Right hindlimb (tissue), 1 donor: Measurements from ENCODE around the gene MAP1LC3B.

ENCODE experiments used
- DNase-seq: peaks from one replicate; pipeline ENCODE4 v3.0.0-alpha.2; 2018

The MAP1LC3B gene

DNA sequence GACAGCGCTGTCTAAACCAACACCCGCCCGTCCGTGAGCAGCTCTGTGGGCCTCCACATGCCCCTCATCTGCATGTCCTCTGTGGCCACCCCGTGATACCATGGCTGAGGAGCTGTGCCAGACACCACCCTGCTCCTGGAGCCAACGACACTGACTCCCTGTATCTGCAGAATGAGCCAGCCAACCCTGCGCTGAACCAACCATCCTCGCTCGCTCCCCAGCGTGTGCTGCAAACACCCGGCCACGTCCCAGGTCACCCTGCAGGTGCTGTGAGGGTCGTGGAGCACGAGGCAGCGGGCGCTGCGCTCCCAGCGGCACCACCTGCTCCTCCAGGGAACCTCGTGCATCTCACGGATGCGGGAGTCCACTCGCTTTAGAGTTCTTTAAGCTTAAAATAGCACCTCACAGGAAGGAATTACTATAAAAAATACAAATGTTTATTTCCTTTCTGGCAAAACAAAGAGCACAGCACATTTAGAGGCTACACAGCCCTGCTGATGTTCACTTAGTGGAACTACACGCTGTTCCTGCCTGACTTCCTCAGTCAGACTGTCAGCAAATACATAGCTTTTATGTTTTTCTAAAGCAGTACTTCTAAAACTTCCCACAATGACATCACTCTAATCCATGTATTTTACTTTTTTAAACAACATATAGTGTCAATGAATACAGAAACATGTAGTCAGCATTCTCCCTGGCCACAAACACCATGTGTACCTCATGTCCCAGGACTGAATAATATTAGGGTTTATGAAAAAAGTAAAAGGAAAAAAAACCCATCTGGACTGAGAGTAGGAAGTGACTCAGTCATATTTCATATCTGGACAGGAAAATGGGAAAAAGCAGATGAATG is 43.5 kb downstream of the MAP1LC3B start:
- no peak for DNase-seq

DNA sequence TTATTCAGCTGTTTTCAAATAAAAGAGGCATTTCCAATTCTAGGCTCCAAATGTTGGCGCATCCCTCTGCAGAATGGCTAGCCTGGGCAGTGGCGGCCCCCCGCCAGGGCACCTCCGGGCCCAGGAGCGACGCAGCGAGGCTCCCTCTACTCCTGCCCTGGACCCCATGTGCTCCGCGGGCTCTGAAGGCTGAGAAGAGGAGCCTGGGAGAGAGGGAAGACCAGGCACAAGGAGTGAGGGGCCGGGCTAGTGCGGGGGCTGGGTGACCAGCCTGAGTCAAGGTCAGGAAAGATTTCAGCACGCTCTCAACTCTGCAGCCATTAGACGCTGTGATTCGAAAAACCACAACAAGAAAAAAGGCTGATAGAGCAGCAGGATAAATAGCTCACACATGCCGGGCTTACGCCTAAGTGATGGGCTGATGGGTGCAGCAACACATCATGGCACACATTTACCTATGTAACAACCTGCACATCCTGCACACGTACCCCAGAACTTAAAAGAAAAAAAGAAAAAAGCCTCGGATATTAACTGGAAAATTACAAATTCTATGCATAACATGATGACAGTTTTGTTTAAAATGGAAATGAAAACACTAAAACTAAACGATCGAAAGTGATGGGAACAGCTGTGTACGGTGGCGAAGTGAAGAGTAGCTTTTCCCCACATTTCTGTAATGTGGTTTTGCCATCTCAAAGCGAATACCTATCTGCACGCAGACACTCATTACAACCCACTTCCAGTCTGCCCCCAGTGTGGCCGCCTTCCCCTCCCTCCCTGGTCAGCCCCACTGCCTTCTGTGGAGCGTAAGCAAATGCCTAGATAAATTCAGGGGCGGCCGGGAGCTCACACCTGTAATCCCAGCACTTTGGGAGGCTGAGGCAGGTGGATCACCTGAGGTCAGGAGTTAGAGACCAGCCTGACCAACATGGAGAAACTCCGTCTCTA is 44.4 kb downstream of the MAP1LC3B start:
- no peak for DNase-seq

DNA sequence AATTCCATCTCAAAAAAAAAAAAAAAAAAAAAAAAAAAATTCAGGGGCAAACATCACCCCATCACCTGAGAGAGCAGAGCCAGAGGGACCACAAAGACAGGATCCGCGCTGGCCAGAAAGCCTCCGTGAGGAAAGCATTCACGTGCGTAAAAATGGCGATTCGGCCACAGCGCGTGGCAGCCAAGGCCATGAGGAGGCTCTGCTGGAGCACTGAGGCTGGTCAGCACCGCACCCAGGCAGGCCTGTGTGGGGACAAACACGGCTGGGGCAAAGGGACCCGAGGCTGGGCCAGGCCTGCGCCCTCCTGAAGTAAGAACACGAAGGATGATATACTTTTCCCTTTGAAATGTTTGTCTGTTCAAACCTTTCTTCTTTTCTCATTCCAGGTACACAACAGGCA is 45.2 kb downstream of the MAP1LC3B start:
- no peak for DNase-seq

DNA sequence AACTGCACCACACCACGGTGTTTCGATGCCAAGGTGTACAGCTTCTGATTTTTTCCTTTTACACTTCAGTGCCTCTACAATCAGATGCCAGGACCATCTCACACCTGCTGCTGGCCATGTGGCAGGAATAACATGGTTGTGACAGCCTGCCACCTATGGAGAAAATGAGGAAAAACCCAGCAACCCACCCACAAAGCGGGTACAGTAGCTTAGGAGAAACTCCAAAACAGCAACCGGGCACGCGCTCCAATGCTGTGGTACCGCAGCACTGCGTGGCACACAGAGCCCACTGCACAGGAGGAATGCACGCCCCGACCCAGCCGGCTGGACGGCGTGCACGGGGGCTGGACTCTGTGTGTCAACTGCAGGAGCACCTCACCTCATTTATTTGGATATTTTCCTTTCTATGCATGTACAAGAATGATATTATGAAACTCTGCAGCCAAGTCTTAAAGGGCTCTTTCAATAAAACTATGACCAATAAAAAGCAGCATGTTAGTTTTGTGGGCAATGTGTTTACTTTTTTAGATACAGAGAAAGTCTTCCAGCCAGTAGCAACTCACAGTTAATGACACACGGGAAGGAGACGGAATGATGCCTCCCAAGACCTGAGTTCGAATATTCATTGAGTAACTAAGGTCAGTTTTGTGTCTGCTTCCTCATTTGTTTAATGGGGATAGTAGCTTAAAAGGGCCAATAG is 45.9 kb downstream of the MAP1LC3B start:
- no peak for DNase-seq

DNA sequence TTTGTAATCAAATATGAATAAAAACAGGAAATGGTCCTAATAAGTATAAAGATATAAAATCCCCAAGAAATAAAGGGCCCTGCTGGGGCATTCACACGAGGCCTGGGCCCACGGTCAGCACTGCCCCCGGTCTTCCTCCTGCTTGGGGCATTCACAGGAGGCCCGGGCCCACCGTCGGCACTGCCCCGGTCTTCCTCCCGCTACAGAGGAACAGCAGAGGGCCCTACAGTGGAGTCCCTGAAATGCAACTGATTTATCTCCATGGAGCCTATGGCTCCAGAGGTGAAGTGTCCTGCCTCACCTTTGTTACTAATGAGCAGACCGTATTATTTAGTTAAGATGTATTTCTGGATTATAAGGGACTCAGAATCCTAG is 46.5 kb downstream of the MAP1LC3B start:
- DNase-seq = no peak

DNA sequence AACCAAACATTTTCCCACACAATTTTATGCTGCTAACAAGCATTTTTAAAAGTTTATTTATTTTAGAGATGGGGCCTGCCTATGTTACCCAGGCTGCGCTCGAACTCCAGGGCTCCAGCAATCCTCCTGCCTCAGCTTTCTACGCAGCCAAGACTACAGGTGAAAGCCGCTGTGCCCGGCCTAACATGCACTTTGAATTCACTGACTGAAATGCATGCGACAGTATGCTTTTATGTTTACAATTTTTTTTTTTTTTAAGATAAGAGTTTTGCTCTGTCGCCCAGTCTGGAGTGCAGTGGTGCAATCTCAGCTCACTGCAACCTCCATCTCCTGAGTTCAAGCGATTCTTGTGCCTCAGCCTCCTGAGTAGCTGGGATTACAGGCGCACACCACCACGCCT is 47.8 kb downstream of the MAP1LC3B start:
- no peak for DNase-seq

DNA sequence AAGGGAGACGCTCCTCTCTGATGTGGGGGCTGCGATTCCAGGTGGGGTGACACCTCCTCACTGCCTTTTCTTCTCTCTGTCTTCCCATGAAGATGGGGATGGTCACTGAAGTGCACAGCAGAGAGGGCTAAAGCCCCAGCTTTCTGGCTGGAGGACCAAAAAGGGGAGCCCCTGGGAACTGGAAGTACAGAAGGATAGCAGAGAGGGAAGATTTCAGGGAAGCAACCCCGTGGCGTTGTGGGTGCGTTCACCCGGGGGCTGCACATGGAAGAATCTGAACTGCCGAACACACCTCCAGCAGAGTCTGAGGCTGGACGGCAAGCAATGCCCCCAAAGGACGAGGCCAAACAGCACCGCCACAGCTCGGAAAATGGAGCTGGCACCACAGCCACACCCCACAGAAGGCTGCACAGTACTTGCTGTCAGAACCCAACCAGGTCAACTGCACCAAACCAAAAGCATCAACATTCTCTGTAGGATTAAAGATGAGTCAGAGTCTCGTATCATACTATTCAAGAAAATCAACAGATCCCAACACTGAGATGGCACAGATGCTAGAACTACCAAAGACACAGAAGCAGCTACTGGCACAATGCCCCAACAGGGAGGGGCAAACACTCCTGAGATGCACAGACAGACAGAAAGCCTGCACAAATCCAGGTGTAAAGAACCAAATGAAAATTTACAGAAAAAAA is 49.9 kb downstream of the MAP1LC3B start:
- DNase-seq = no peak

DNA sequence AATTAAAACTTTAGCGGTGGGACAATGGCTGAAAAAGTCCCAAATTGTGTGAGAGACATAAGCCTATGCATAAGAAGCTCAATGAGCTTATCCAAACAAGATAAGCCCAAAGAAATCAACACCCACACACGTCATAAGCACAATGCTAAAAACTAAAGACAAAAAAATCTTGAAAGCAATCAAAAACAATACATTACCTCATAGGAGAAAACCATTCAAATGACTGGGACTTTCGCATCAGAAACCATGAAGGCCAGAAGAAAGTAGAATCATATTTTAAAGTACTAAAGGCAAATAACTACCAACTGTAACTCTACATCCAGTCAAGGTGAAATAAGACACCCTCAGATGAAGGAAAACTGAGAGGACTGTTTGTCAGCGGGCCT is 50.4 kb downstream of the MAP1LC3B start:
- DNase-seq = no peak

DNA sequence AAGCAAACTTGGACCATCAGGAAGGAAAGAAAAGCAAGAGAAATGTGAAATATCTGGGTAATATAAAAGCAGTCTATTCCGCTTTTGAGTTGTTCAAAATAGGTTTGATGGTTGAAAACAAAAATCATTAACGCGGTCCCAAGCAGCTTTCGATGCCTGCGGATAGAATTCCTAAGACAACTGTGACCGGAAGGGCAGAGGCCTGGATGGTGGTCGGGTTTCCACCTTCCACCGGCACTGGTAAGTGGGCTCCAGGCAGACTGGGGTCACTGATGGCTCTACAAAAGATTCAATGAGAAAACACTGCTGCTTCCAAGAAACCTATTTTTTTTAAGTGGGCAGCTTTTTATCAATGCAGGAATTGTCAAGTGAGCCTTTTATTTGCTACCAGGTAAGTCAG is 50.9 kb downstream of the MAP1LC3B start:
- DNase-seq = no peak

DNA sequence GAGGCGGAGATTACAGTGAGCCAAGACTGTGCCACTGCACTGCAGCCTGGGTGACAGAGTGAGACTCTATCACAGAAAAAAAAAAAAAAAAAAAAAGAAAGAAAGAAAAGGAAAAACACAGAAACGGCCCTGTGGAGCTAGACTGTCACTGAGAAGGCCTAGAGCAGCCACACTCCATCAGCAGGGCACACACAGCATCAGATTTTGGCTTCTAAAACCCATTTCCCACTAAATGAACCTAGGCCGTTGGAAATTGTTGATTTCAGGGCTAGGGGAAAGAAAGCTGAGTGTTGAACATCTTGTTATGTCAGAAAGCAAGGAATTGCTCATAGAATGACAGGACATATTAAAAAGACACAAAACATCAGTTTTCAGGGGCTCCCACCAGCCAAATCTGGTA is 51.8 kb downstream of the MAP1LC3B start:
- no peak for DNase-seq

DNA sequence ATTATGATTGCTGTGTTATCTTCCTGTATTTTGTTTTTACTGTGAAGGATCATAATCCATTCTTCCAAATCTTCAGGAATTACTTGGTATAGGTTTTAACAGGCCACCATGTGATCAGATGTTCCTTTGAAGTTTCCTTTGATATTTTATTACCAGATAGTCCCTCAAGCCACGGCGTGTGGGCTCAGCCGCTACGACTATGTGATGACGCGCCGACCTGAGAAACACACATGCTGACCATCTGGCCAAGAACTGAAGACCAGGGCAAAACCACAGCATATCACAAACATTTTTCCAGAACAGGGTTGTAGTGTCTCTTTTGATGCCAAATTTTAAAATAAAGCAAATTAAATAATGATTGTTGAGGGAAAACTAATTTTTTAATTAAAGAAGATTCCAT is 53.4 kb downstream of the MAP1LC3B start:
- no peak for DNase-seq

DNA sequence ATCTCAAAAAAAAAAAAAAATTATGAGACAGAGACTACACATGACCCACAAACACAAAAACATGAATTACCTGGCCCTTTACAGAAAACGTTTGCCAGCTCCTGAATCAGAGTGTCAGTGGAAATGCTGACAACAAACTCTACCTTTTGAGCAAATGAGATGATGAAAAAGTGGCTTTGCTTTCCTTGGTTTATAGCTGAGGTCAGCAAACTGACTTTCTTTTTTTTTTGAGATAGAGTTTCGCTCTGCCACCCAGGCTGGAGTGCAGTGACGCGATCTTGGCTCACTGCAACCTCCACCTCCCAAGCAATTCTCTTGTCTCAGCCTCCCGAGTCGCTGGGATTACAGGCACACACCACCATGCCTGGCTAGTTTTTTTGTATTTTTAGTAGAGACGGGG is 54.3 kb downstream of the MAP1LC3B start:
- no peak for DNase-seq

DNA sequence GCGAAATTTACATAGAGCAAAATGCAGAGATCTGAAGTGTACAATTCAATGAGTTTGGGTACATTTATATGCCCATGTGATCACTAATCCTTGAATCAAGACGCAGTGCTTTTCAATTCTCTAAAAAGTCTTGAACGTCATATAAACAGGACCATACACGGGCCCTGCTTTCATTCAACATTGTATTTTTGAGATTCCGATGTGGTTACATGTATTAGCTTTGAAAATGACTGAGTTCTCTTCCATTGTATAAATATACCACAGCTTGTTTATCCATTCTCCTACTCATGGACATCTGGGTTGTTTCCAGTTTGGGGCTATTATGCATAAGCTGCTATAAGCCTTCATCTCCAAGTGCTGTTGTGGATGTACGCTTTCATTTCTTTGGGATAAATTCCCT is 55.2 kb downstream of the MAP1LC3B start:
- DNase-seq = no peak

DNA sequence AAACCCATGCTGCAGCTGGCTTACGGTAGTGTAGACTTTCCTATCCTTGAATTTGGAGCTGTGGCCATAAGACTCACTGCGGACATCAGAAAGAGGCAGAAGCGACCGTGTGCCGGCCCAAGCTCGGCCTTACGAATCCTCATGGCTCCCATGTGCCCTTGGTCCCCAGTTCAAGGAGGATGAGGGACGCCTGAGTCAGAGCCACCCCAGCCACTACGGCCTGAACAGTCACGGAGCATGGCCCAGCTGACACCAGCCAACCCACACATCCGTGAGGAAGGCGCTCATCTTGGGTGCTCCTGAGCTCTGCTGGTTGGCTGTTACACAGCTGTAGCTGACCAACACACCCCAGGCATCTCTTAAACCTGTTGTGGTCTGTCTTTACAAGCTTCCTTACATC is 56.7 kb downstream of the MAP1LC3B start:
- no peak for DNase-seq

DNA sequence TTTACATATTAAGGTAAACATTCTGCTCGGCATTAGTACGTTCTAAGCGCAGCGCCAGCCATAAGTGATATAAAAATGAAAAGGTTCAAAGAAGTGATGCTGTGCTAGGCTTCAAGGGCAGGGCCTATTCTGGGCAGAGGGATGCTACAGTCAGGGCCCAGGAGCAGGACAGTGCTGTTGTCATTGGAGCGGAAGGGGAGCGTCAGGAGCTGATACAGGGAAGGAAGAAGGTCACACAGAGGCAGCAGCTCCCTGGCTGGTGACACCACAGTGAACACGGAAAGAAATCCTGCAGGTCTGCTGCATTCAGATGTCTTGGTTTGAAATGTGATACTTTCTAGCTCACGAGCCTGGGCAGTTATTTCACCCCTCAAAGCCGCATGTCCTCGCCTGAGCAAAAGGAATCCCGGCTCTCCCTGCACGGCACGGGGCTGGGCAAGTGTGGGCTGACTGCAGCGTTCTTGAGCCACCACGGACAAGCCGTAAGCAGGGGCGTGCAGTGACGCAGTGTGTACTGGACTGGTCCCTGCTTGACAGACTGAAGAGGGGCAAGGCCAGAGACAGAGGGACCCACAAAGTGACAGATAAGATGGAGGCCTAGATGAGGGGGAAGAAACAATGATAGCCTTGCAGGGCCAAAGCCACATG is 59.6 kb downstream of the MAP1LC3B start:
- DNase-seq = no peak

DNA sequence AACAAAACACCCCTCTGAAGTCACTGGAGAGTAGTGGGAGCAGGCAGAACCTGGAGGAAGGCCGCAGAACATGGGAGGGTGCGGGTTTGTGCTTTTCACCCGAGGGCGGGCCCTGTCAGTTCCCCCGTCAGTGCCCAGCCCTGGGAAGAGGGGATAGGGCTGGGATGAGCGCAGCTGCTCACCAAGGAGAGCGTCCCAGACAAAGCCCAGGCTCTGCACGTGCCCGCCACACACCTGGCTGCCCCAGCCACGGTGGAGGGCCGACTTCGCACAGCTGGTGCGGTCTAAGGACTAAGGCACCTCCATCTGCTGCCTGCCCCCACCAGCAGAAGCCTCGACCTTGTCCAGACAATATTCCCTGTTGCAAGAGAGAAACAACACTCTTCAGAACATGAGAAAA is 61.2 kb downstream of the MAP1LC3B start:
- no peak for DNase-seq
